ENCODE results near the gene ULK3.
A peak's percentile ranks its signal among the peaks of the same experiment; 100 is the strongest.
"Not testable (repeated sequence)": the region's sequence is repeated elsewhere in the genome, so short reads cannot be mapped to it uniquely, and the experiment has no call there.

Gene ULK3

GRCh38 chr15:74842581-74843444 lies at the start of gene ULK3:
ULK3 (minus strand) TSS chr15:74843156; CDS start chr15:74843105, 51 bp downstream.
- H3K27me3 ChIP-seq (ENCODE audit: control insufficient read depth in 1 of 2, insufficient read depth in 2 of 2, low read length in 2 of 2): no peaks in the 10 kb centered on the region
- peak within 1 kb of the TSS; percentile 34 to 78 for H3K4me3 ChIP-seq (ENCODE audit: low read depth in 1 of 2, low read length in 2 of 2)
- H3K36me3 ChIP-seq (ENCODE audit: insufficient read depth, low read length): peaks cover 40% of the 10 kb centered on the region
- peak within 1 kb of the TSS; percentile 71 for H3K9ac ChIP-seq (ENCODE audit: low read length)
- H3K27ac ChIP-seq (ENCODE audit: low read depth, low read length): peak within 1 kb of the TSS; percentile 79
- H3K4me1 ChIP-seq (ENCODE audit: insufficient read depth, low read length): peaks cover 25% of the 10 kb centered on the region
- no peaks in the 10 kb centered on the region for H3K9me3 ChIP-seq (ENCODE audit: low read length)

- H3K9ac ChIP-seq (ENCODE audit: low read length): no peak overlapping the region
- H3K4me3 ChIP-seq (ENCODE audit: low read depth in 1 of 2, low read length in 2 of 2): no peak overlapping the region
- H3K27ac ChIP-seq (ENCODE audit: low read depth, low read length): no peak overlapping the region
- no peaks in the 10 kb centered on the region for H3K27me3 ChIP-seq (ENCODE audit: control insufficient read depth in 1 of 2, insufficient read depth in 2 of 2, low read length in 2 of 2)
- H3K36me3 ChIP-seq (ENCODE audit: insufficient read depth, low read length): peaks cover 17% of the 10 kb centered on the region
- peaks cover 19% of the 10 kb centered on the region for H3K4me1 ChIP-seq (ENCODE audit: insufficient read depth, low read length)
- no peaks in the 10 kb centered on the region for H3K9me3 ChIP-seq (ENCODE audit: low read length)
Observed at GRCh38 chr15:74892313-74892712, 49.4 kb upstream of the ULK3 start.

GRCh38 chr15:74891469-74891868 lies 48.5 kb upstream of the ULK3 start:
- Histone ChIP-seq H3K27me3 (ENCODE audit: control insufficient read depth in 1 of 2, insufficient read depth in 2 of 2, low read length in 2 of 2) (no peaks in the 10 kb centered on the region), H3K9me3 (ENCODE audit: low read length) (no peaks in the 10 kb centered on the region), H3K36me3 (ENCODE audit: insufficient read depth, low read length) (peaks cover 17% of the 10 kb centered on the region), H3K4me1 (ENCODE audit: insufficient read depth, low read length) (peaks cover 19% of the 10 kb centered on the region), H3K9ac (ENCODE audit: low read length) (no peak overlapping the region), H3K4me3 (ENCODE audit: low read depth in 1 of 2, low read length in 2 of 2) (no peak overlapping the region), H3K27ac (ENCODE audit: low read depth, low read length) (no peak overlapping the region)

- Histone ChIP-seq H3K4me1 (ENCODE audit: insufficient read depth, low read length) (peaks cover 19% of the 10 kb centered on the region), H3K27ac (ENCODE audit: low read depth, low read length) (no peak overlapping the region), H3K36me3 (ENCODE audit: insufficient read depth, low read length) (peaks cover 17% of the 10 kb centered on the region), H3K9me3 (ENCODE audit: low read length) (no peaks in the 10 kb centered on the region), H3K9ac (ENCODE audit: low read length) (peak overlapping the region; percentile 86), H3K4me3 (ENCODE audit: low read depth in 1 of 2, low read length in 2 of 2) (peak overlapping the region; percentile 75 to 78), H3K27me3 (ENCODE audit: control insufficient read depth in 1 of 2, insufficient read depth in 2 of 2, low read length in 2 of 2) (no peaks in the 10 kb centered on the region)
Observed at GRCh38 chr15:74890665-74890960, 47.7 kb upstream of the ULK3 start.

GRCh38 chr15:74889883-74890664 lies 47.1 kb upstream of the ULK3 start, which contains the start of gene MPI:
MPI (plus strand) TSS chr15:74890042; CDS start chr15:74890074, 32 bp downstream.
- H3K27me3 ChIP-seq (ENCODE audit: control insufficient read depth in 1 of 2, insufficient read depth in 2 of 2, low read length in 2 of 2): no peaks in the 10 kb centered on the region
- peak within 1 kb of the TSS; percentile 81 for H3K27ac ChIP-seq (ENCODE audit: low read depth, low read length)
- H3K4me3 ChIP-seq (ENCODE audit: low read depth in 1 of 2, low read length in 2 of 2): peak within 1 kb of the TSS; percentile 75 to 78
- H3K9me3 ChIP-seq (ENCODE audit: low read length): no peaks in the 10 kb centered on the region
- peaks cover 19% of the 10 kb centered on the region for H3K4me1 ChIP-seq (ENCODE audit: insufficient read depth, low read length)
- H3K36me3 ChIP-seq (ENCODE audit: insufficient read depth, low read length): peaks cover 17% of the 10 kb centered on the region
- peak within 1 kb of the TSS; percentile 86 for H3K9ac ChIP-seq (ENCODE audit: low read length)

- peak overlapping the region; percentile 81 for H3K27ac ChIP-seq (ENCODE audit: low read depth, low read length)
- H3K27me3 ChIP-seq (ENCODE audit: control insufficient read depth in 1 of 2, insufficient read depth in 2 of 2, low read length in 2 of 2): no peaks in the 10 kb centered on the region
- no peaks in the 10 kb centered on the region for H3K9me3 ChIP-seq (ENCODE audit: low read length)
- peaks cover 17% of the 10 kb centered on the region for H3K36me3 ChIP-seq (ENCODE audit: insufficient read depth, low read length)
- H3K9ac ChIP-seq (ENCODE audit: low read length): peak overlapping the region; percentile 86
- H3K4me3 ChIP-seq (ENCODE audit: low read depth in 1 of 2, low read length in 2 of 2): peak overlapping the region; percentile 75 to 78
- H3K4me1 ChIP-seq (ENCODE audit: insufficient read depth, low read length): peaks cover 19% of the 10 kb centered on the region
Observed at GRCh38 chr15:74889390-74889882, 46.5 kb upstream of the ULK3 start.

- Histone ChIP-seq H3K9me3 (ENCODE audit: low read length) (no peaks in the 10 kb centered on the region), H3K4me3 (ENCODE audit: low read depth in 1 of 2, low read length in 2 of 2) (no peak overlapping the region), H3K9ac (ENCODE audit: low read length) (no peak overlapping the region), H3K4me1 (ENCODE audit: insufficient read depth, low read length) (peaks cover 19% of the 10 kb centered on the region), H3K36me3 (ENCODE audit: insufficient read depth, low read length) (peaks cover 17% of the 10 kb centered on the region), H3K27me3 (ENCODE audit: control insufficient read depth in 1 of 2, insufficient read depth in 2 of 2, low read length in 2 of 2) (no peaks in the 10 kb centered on the region), H3K27ac (ENCODE audit: low read depth, low read length) (peak overlapping the region; percentile 34)
Observed at GRCh38 chr15:74888716-74889115, 45.8 kb upstream of the ULK3 start.

GRCh38 chr15:74887537-74888193 lies 44.7 kb upstream of the ULK3 start:
- not testable (repeated sequence) for H3K27ac ChIP-seq (ENCODE audit: low read depth, low read length)

GRCh38 chr15:74885461-74885860 lies 42.5 kb upstream of the ULK3 start:
- no peaks in the 10 kb centered on the region for H3K36me3 ChIP-seq (ENCODE audit: insufficient read depth, low read length)
- no peak overlapping the region for H3K27ac ChIP-seq (ENCODE audit: low read depth, low read length)
- H3K4me1 ChIP-seq (ENCODE audit: insufficient read depth, low read length): peaks cover 15% of the 10 kb centered on the region
- no peak overlapping the region for H3K4me3 ChIP-seq (ENCODE audit: low read depth in 1 of 2, low read length in 2 of 2)
- H3K9ac ChIP-seq (ENCODE audit: low read length): no peak overlapping the region
- H3K27me3 ChIP-seq (ENCODE audit: control insufficient read depth in 1 of 2, insufficient read depth in 2 of 2, low read length in 2 of 2): no peaks in the 10 kb centered on the region
- no peaks in the 10 kb centered on the region for H3K9me3 ChIP-seq (ENCODE audit: low read length)

More at GRCh38 chr15:74887537-74888193, 44.7 kb upstream of the ULK3 start:
- H3K36me3 ChIP-seq (ENCODE audit: insufficient read depth, low read length); H3K27me3 ChIP-seq (ENCODE audit: control insufficient read depth in 1 of 2, insufficient read depth in 2 of 2, low read length in 2 of 2); H3K9ac ChIP-seq (ENCODE audit: low read length); H3K9me3 ChIP-seq (ENCODE audit: low read length); H3K4me3 ChIP-seq (ENCODE audit: low read depth in 1 of 2, low read length in 2 of 2): not testable (repeated sequence)
- peaks cover 19% of the 10 kb centered on the region for H3K4me1 ChIP-seq (ENCODE audit: insufficient read depth, low read length)

GRCh38 chr15:74884428-74885223 lies 41.7 kb upstream of the ULK3 start:
- Histone ChIP-seq H3K27me3 (ENCODE audit: control insufficient read depth in 1 of 2, insufficient read depth in 2 of 2, low read length in 2 of 2) (no peaks in the 10 kb centered on the region), H3K9me3 (ENCODE audit: low read length) (no peaks in the 10 kb centered on the region), H3K4me1 (ENCODE audit: insufficient read depth, low read length) (peaks cover 11% of the 10 kb centered on the region), H3K27ac (ENCODE audit: low read depth, low read length) (no peak overlapping the region), H3K4me3 (ENCODE audit: low read depth in 1 of 2, low read length in 2 of 2) (no peak overlapping the region), H3K36me3 (ENCODE audit: insufficient read depth, low read length) (no peaks in the 10 kb centered on the region), H3K9ac (ENCODE audit: low read length) (no peak overlapping the region)

Measured in muscle layer of colon (tissue), 2 donors.